WI38 (cell line): ENCODE measurements around the gene TTBK1.

Experiments
- H3K4me3 ChIP-seq: 2 replicates; pipeline ENCODE4 v1.5.1; 2011; ENCODE audit warnings: low read depth, mild to moderate bottlenecking, control low read depth, low read length
- TF ChIP-seq, protein P1 (sequence below): IDR thresholded peaks from 2 replicates; pipeline ENCODE4 v1.5.1; 2012; ENCODE audit warnings: low read depth, mild to moderate bottlenecking, control low read depth, low read length

TTBK1 gene

GRCh38 chr6:43248101-43248500, 4.8 kb downstream of the TTBK1 start:
- TF ChIP-seq, protein P1, sequence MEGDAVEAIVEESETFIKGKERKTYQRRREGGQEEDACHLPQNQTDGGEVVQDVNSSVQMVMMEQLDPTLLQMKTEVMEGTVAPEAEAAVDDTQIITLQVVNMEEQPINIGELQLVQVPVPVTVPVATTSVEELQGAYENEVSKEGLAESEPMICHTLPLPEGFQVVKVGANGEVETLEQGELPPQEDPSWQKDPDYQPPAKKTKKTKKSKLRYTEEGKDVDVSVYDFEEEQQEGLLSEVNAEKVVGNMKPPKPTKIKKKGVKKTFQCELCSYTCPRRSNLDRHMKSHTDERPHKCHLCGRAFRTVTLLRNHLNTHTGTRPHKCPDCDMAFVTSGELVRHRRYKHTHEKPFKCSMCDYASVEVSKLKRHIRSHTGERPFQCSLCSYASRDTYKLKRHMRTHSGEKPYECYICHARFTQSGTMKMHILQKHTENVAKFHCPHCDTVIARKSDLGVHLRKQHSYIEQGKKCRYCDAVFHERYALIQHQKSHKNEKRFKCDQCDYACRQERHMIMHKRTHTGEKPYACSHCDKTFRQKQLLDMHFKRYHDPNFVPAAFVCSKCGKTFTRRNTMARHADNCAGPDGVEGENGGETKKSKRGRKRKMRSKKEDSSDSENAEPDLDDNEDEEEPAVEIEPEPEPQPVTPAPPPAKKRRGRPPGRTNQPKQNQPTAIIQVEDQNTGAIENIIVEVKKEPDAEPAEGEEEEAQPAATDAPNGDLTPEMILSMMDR = no peak
- H3K4me3 ChIP-seq = no peak overlapping the region

- TF ChIP-seq, protein P1 = no peak
- no peak overlapping the region for H3K4me3 ChIP-seq
Observed at GRCh38 chr6:43248791-43249190, 5.5 kb downstream of the TTBK1 start.

- TF ChIP-seq, protein P1 = no peak
- H3K4me3 ChIP-seq = no peak overlapping the region
Observed at GRCh38 chr6:43250992-43251373, 7.7 kb downstream of the TTBK1 start.

DNA sequence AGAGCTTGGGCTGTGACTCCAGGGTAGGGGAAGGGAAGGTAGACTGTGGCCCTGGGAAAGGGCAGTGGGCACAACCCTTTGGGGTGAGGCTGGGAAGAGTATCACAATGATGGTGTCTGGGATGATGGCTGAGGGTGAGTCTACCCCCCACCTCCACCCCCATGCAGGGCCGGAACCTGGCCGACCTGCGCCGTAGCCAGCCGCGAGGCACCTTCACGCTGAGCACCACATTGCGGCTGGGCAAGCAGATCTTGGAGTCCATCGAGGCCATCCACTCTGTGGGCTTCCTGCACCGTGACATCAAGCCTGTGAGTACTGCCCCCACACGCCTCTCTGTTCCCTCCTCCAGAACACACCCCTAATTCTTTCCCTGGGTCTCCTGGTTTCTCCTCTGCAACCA, 10.1 kb downstream of the TTBK1 start:
- no peak overlapping the region for H3K4me3 ChIP-seq
- TF ChIP-seq, protein P1 = no peak

GRCh38 chr6:43254138-43254817, 11.0 kb downstream of the TTBK1 start:
- TF ChIP-seq, protein P1 = no peak

DNA sequence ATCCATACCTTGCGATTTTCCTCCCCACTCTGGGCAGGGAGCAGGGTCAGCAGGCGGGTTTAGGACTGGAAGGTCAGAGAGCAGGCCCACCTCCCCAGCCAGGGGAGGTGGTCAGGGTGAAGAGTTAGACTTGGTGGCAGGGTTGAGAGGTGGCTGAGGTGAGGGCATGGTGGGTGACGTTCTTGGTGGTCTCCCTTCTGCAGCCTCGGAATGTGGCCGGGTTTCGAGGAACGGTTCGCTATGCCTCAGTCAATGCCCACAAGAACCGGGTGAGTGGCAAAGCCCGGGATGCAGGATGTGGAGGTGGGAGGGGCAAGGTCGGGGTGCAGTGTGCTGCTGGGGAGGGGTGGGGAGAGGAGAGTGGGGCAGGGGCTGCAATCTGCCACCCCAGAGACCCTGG, 11.6 kb downstream of the TTBK1 start:
- no peak overlapping the region for H3K4me3 ChIP-seq
- TF ChIP-seq, protein P1 = no peak

More at GRCh38 chr6:43254138-43254817, 11.0 kb downstream of the TTBK1 start:
- no peak overlapping the region for H3K4me3 ChIP-seq

- H3K4me3 ChIP-seq = no peak overlapping the region
- TF ChIP-seq, protein P1 = no peak
Observed at GRCh38 chr6:43255408-43256054, 12.2 kb downstream of the TTBK1 start.
